ENCODE measurements around the gene HMGB2. TPM values are rescaled to one million over a fixed set of nuclear protein-coding genes. Genes with fewer than 3 reads are reported as not detected.
A peak's percentile ranks its signal among the peaks of the same experiment; 100 is the strongest.

Gene HMGB2
- total RNA-seq, 1 experiment from 2014 or later = 326 TPM

DNA sequence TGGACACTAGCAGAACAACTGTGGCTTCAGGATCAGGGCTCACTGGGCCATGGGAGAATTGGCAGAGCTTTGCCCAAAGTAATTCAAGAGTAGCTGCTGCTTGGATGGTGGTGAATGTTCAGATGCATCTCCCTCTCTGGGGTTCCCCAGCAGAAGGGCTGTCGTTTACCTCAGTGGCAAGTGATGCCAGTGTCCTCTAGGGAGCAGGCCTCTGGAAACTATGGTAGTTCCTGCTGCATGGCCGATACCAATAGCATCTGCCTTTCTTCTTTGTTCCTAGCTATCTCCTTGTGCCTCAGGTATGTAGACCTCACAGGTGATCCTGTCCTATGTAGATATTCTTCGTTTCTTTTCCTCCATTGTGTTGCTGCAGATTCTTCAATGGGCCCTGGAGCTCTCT is 26.4 kb downstream of the HMGB2 start:
- ChIA-PET CTCF (no interaction called here), POLR2A (no interaction called here)
- Histone ChIP-seq H3K4me3 (ENCODE audit: low read depth, low read length) (no peak overlapping the region), H3K9me3 (no peaks in the 10 kb centered on the region), H3K27me3 (replicated peaks; ENCODE audit: control insufficient read depth, insufficient read depth, low read length) (no peaks in the 10 kb centered on the region), H3K4me1 (no peaks in the 10 kb centered on the region), H3K36me3 (ENCODE audit: control insufficient read depth, insufficient read depth, low read length) (no peaks in the 10 kb centered on the region)
- intact Hi-C loops (cut with micrococcal nuclease; ENCODE audit: unreplicated experiment) = no loop called here
- TF ChIP-seq CTCF (IDR thresholded peaks at IDR 0.05; ENCODE audit: insufficient read depth in 1 of 2, low read depth in 1 of 2, low read length in 1 of 2, severe bottlenecking in 1 of 2, unreplicated experiment in 1 of 2) = no peak
- Mint-ChIP-seq H3K9me3 (ENCODE audit: unreplicated experiment) (no peaks in the 10 kb centered on the region), H3K4me1 (ENCODE audit: low read depth, unreplicated experiment) (no peaks in the 10 kb centered on the region), H3K4me3 (ENCODE audit: unreplicated experiment) (no peak overlapping the region), H3K27ac (ENCODE audit: unreplicated experiment) (no peak overlapping the region), H3K36me3 (ENCODE audit: insufficient read depth, unreplicated experiment) (no peaks in the 10 kb centered on the region), H3K27me3 (ENCODE audit: insufficient read depth, unreplicated experiment) (no peaks in the 10 kb centered on the region)
- BruUV-seq (replicated peaks) = no TSS peak
- no peak for DNase-seq

DNA sequence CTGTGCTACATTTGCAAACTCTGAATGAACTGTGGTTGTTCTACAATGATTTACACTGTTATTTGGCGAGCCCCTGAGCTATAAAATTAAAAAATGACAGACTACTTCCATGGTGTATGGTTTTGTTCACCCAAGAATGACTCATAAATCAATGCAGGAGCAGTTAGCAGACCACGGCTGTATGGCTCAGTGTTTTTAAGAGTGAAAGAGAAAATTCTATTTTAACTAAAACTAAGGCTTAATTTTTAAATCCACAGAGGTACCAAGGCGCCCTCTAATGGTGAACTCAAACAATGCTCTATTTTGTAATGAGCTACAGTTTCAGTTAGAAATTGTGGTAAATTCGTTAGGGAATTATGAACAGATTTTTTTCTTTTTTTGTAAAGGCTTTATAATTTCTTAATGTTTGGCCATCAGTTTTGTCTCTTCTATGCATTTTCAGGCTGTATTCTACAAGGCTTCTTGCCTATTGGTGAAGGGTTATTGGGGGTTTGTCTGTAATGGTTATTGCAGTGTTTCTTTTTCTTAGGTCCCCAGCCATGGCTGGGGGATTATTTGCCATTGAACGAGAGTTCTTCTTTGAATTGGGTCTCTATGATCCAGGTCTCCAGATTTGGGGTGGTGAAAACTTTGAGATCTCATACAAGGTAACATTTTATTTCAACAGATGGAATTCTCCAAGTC is 32.5 kb downstream of the HMGB2 start:
- Mint-ChIP-seq H3K36me3 (ENCODE audit: insufficient read depth, unreplicated experiment) (no peaks in the 10 kb centered on the region), H3K4me3 (ENCODE audit: unreplicated experiment) (no peak overlapping the region), H3K27me3 (ENCODE audit: insufficient read depth, unreplicated experiment) (no peaks in the 10 kb centered on the region), H3K27ac (ENCODE audit: unreplicated experiment) (no peak overlapping the region), H3K4me1 (ENCODE audit: low read depth, unreplicated experiment) (no peaks in the 10 kb centered on the region), H3K9me3 (ENCODE audit: unreplicated experiment) (no peaks in the 10 kb centered on the region)
- H3K9me3 ChIP-seq = no peaks in the 10 kb centered on the region
- H3K36me3 ChIP-seq (ENCODE audit: control insufficient read depth, insufficient read depth, low read length) = no peaks in the 10 kb centered on the region
- POLR2A ChIA-PET = interaction anchor here (0.6 to 1.2 kb wide), 3 partner anchors 34 to 346 kb away, joined by 3 to 11 read pairs (median 3); no protein-coding TSS in a partner anchor
- no peak overlapping the region for H3K4me3 ChIP-seq (ENCODE audit: low read depth, low read length)
- BruUV-seq (replicated peaks) = no TSS peak
- H3K27me3 ChIP-seq (replicated peaks; ENCODE audit: control insufficient read depth, insufficient read depth, low read length) = no peaks in the 10 kb centered on the region
- no peak for DNase-seq
- intact Hi-C loops (cut with micrococcal nuclease; ENCODE audit: unreplicated experiment) = loop anchor here (2.0 to 5.0 kb wide), 3 partner anchors 43 to 289 kb away; no protein-coding TSS in a partner anchor
- CTCF ChIA-PET = interaction anchor here (0.7 to 1.6 kb wide), 7 partner anchors 12 to 288 kb away, joined by 3 to 27 read pairs (median 4); partner anchors contain the start of gene HMGB2
- no peaks in the 10 kb centered on the region for H3K4me1 ChIP-seq
- peak; percentile 35 to 50 for TF ChIP-seq CTCF (IDR thresholded peaks at IDR 0.05; ENCODE audit: insufficient read depth in 1 of 2, low read depth in 1 of 2, low read length in 1 of 2, severe bottlenecking in 1 of 2, unreplicated experiment in 1 of 2)

DNA sequence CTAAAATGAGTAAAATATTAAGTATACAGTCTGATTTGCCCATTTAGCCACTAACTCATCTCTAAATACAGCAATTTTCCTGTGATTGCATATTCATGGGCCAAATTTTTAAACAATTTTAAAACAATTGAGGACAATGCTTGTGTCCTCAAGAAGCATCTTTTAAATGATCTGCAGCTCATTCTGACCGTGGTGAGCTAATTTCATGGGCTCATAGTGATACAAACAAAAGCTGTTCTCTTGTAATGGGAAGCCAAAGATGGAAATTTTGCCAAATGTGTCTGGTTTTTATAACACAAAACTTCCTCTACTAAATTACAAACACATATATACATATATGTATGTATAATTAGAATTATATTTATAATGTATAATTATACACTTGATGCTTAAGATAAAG is 39.7 kb downstream of the HMGB2 start:
- Mint-ChIP-seq H3K4me3 (ENCODE audit: unreplicated experiment) (no peak overlapping the region), H3K36me3 (ENCODE audit: insufficient read depth, unreplicated experiment) (no peaks in the 10 kb centered on the region), H3K27ac (ENCODE audit: unreplicated experiment) (no peak overlapping the region), H3K9me3 (ENCODE audit: unreplicated experiment) (no peaks in the 10 kb centered on the region), H3K4me1 (ENCODE audit: low read depth, unreplicated experiment) (peaks cover 6% of the 10 kb centered on the region), H3K27me3 (ENCODE audit: insufficient read depth, unreplicated experiment) (no peaks in the 10 kb centered on the region)
- DNase-seq = no peak
- no peak overlapping the region for H3K4me3 ChIP-seq (ENCODE audit: low read depth, low read length)
- no peak for TF ChIP-seq CTCF (IDR thresholded peaks at IDR 0.05; ENCODE audit: insufficient read depth in 1 of 2, low read depth in 1 of 2, low read length in 1 of 2, severe bottlenecking in 1 of 2, unreplicated experiment in 1 of 2)
- H3K36me3 ChIP-seq (ENCODE audit: control insufficient read depth, insufficient read depth, low read length) = no peaks in the 10 kb centered on the region
- no TSS peak for BruUV-seq (replicated peaks)
- peaks cover 11% of the 10 kb centered on the region for H3K4me1 ChIP-seq
- intact Hi-C loops (cut with micrococcal nuclease; ENCODE audit: unreplicated experiment) = no loop called here
- no peaks in the 10 kb centered on the region for H3K9me3 ChIP-seq
- no peaks in the 10 kb centered on the region for H3K27me3 ChIP-seq (replicated peaks; ENCODE audit: control insufficient read depth, insufficient read depth, low read length)
- CTCF ChIA-PET = no interaction called here
- POLR2A ChIA-PET = no interaction called here

Measured in Caco-2 (cell line).